Testis (tissue), 2 donors: ENCODE data around the gene RTL1.

Experiments
- CTCF ChIP-seq, 3 experiments: fragments of 450-650 bp in 2 of 3; fragments of 200-600 bp in 1 of 3; sonication (generic) in 1 of 3; IDR thresholded peaks; one replicate each; pipeline ENCODE4 v1.5.1; 2016 to 2019; ENCODE audit warnings: antibody characterized with exemption in 3 of 3, mild to moderate bottlenecking in 2 of 3, moderate library complexity in 1 of 3
- POLR2A ChIP-seq: fragments of 450-650 bp; IDR thresholded peaks from one replicate; pipeline ENCODE4 v1.6.1; 2017; ENCODE audit warnings: antibody characterized with exemption, mild to moderate bottlenecking, moderate library complexity

DNA sequence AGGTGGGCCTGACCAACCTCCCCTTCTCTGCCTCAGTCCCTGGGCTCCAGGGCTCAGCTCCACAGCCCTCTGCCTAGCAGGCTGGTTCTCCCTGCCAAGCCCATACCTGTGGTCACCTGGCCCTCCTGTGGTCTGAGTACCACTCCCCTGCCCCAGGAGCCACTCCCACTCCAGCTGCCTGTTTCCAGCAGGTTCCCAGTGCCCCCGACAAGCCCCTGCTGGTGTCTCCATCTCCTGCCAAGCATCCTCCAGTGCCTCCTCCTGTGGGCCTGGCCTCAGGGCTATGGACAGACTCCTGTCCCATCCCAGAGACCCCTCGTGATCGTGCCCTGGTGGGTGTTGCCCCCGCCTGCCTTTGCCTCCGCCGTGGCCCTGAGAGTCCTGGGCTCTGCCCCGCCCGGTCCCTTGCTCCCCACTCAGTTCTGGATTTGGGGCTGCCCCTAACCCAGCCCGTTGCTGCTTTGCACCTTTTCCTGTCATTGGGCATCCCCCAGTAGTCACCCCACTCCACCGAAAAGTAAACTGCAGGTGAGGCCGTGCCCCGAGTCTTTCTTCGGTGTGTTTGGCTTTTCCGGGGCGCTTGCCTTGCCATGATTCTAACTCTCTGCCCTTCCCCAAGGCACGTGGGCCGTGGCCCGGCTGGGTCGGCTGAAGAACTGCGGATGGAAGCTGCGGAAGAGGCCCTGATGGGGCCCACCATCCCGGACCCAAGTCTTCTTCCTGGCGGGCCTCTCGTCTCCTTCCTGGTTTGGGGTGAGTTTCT, 67.8 kb downstream of the RTL1 start:
- TF ChIP-seq CTCF (IDR thresholded peaks at IDR 0.05) (no peak), POLR2A (no peak)
